Upper lobe of left lung (tissue), 4 donors: ENCODE data around the gene GNL1.

Experiments
- CTCF ChIP-seq, 6 experiments: fragments of 450-650 bp in 4 of 6; fragments of 200-600 bp in 2 of 6; sonication (generic) in 2 of 6; IDR thresholded peaks; one replicate each; pipeline ENCODE4 v1.5.1; 2016 to 2019; ENCODE audit warnings: antibody characterized with exemption in 6 of 6
- EP300 ChIP-seq, 4 donors: sonication (generic); formaldehyde crosslinking; IDR thresholded peaks; one replicate each; pipeline ENCODE4 v1.5.1; 2017; ENCODE audit warnings: antibody characterized with exemption in 4 of 4, control low read depth in 2 of 4
- POLR2A ChIP-seq, 4 donors: fragments of 450-650 bp; IDR thresholded peaks; one replicate each; pipeline ENCODE4 v1.5.1; 2016 to 2017; ENCODE audit warnings: antibody characterized with exemption in 4 of 4, mild to moderate bottlenecking in 2 of 4

- no peak for TF ChIP-seq EP300 (IDR thresholded peaks at IDR 0.05)
- no peak for TF ChIP-seq POLR2A (IDR thresholded peaks at IDR 0.05)
- no peak for TF ChIP-seq CTCF (IDR thresholded peaks at IDR 0.05)
Measured at GRCh38 chr6:30599625-30600324, 43.5 kb upstream of the GNL1 start.
